ENCODE results near the gene NOL9. TPM values are rescaled to one million over a fixed set of nuclear protein-coding genes. Genes with fewer than 3 reads are reported as not detected.
"Not testable (repeated sequence)": the region's sequence is repeated elsewhere in the genome, so short reads cannot be mapped to it uniquely, and the experiment has no call there.

NOL9 gene
- total RNA-seq, 4 donors from 2014 or later: 17.9 to 30.9 (median 26.0) TPM

DNA sequence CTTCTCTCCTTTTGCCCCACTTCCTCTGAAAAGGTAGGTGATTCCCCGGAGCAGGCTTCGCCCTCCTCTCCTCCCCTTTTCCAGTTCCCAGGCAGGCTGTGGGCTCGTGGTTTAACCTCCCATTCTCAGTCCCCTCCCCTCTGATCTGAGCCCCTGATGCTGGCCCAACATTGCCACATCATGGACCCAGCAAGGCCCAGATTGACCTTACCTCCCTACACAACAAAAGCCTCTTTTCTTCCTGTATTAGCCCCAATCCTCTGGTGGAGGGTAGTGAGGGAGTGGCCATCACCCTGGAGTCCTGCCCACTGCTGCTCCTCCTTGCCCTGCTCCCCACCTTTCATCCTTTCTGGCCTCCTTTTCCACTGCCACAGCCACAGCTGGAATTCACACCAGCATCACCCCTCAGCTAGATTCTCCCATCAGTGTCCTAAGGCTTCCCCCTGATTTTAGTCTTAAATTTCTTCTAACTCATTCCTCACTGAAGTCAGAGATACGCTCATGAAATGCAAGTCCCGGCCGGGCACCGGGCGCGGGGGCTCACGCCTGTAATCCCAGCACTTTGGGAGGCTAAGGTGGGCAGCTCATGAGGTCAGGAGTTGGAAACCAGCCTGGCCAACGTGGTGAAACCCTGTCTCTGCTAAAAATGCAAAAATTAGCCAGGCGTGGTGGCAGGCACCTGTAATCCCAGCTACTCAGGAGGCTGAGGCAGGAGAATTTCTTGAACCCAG lies 18.5 kb upstream of the NOL9 start:
- H3K27me3 ChIP-seq: no peaks in the 10 kb centered on the region
- 63 to 66% methylated on average over 12 of the region's 12 CpGs for WGBS, 2 donors
- TF ChIP-seq EP300 (IDR thresholded peaks at IDR 0.05): no peak
- TF ChIP-seq POLR2A (IDR thresholded peaks at IDR 0.05): no peak
- H3K4me1 ChIP-seq: peaks cover 0 to 2% (median 1%) of the 10 kb centered on the region in 4 donors
- no peak for DNase-seq (ENCODE audit: low spot score in 2 of 2)
- H3K9me3 ChIP-seq: peaks cover 0 to 11% (median 0%) of the 10 kb centered on the region in 4 donors
- H3K4me3 ChIP-seq: no peak overlapping the region
- no peaks in the 10 kb centered on the region for H3K36me3 ChIP-seq
- H3K27ac ChIP-seq: no peak overlapping the region

DNA sequence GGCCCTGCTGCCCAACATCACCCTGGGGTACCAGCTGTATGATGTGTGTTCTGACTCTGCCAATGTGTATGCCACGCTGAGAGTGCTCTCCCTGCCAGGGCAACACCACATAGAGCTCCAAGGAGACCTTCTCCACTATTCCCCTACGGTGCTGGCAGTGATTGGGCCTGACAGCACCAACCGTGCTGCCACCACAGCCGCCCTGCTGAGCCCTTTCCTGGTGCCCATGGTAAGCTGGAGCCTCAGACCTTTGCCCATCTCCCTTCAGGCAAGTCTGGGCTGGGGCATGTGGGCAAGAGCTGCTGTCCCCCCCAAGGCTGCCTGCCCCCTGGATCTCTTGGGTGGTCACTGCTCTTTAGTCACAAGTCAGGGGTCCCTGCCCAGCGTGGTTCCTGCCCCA lies 16.7 kb upstream of the NOL9 start:
- no peaks in the 10 kb centered on the region for H3K36me3 ChIP-seq
- no peaks in the 10 kb centered on the region for H3K27me3 ChIP-seq
- TF ChIP-seq, protein P1, sequence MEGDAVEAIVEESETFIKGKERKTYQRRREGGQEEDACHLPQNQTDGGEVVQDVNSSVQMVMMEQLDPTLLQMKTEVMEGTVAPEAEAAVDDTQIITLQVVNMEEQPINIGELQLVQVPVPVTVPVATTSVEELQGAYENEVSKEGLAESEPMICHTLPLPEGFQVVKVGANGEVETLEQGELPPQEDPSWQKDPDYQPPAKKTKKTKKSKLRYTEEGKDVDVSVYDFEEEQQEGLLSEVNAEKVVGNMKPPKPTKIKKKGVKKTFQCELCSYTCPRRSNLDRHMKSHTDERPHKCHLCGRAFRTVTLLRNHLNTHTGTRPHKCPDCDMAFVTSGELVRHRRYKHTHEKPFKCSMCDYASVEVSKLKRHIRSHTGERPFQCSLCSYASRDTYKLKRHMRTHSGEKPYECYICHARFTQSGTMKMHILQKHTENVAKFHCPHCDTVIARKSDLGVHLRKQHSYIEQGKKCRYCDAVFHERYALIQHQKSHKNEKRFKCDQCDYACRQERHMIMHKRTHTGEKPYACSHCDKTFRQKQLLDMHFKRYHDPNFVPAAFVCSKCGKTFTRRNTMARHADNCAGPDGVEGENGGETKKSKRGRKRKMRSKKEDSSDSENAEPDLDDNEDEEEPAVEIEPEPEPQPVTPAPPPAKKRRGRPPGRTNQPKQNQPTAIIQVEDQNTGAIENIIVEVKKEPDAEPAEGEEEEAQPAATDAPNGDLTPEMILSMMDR (IDR thresholded peaks at IDR 0.05): no peak
- TF ChIP-seq EP300 (IDR thresholded peaks at IDR 0.05) (no peak), POLR2A (IDR thresholded peaks at IDR 0.05) (no peak)
- 75 to 80% methylated on average over 4 to 5 of the region's 5 CpGs for WGBS, 2 donors
- H3K27ac ChIP-seq: no peak overlapping the region
- no peak overlapping the region for H3K4me3 ChIP-seq
- peaks cover 0 to 11% (median 0%) of the 10 kb centered on the region in 4 donors for H3K9me3 ChIP-seq
- no peaks in the 10 kb centered on the region for H3K4me1 ChIP-seq
- DNase-seq (ENCODE audit: low spot score in 2 of 2): no peak

- WGBS, 2 donors: 51 to 59% methylated on average over 3 of the region's 3 CpGs
- Histone ChIP-seq H3K27me3 (no peaks in the 10 kb centered on the region), H3K9me3 (peaks cover 0 to 11% (median 0%) of the 10 kb centered on the region in 4 donors), H3K27ac (no peak overlapping the region), H3K4me1 (no peaks in the 10 kb centered on the region), H3K4me3 (no peak overlapping the region), H3K36me3 (no peaks in the 10 kb centered on the region)
- TF ChIP-seq, protein P1 (IDR thresholded peaks at IDR 0.05): no peak
- no peak for TF ChIP-seq POLR2A (IDR thresholded peaks at IDR 0.05)
- TF ChIP-seq EP300 (IDR thresholded peaks at IDR 0.05): no peak
- DNase-seq (ENCODE audit: low spot score in 2 of 2): no peak
Observed at GRCh38 chr1:6570100-6570499, 15.8 kb upstream of the NOL9 start.

DNA sequence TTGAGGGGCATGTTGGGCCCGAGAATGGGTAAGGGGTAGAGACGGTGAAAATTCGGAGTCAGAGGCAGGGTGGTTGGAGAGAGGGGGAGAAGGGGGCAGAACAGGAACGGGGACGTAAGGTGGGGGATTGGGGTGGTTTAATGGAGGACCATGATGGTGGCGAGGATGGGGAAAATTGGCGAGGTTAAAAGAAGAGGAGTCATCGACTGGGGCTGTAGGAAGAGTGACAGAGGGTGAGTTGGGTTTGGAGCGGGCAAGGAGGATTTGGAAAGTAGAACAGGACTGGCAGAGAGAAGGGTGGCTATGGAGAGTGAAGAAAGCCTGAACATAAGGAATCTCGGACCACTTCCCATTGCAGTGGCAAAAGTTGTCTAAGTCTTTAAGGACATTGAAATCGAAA lies 14.7 kb upstream of the NOL9 start:
- H3K27ac ChIP-seq: no peak overlapping the region
- H3K4me1 ChIP-seq: no peaks in the 10 kb centered on the region
- no peak for DNase-seq (ENCODE audit: low spot score in 2 of 2)
- TF ChIP-seq EP300 (IDR thresholded peaks at IDR 0.05) (no peak), POLR2A (IDR thresholded peaks at IDR 0.05) (no peak)
- TF ChIP-seq, protein P1 (IDR thresholded peaks at IDR 0.05): no peak
- no peak overlapping the region for H3K4me3 ChIP-seq
- H3K27me3 ChIP-seq: no peaks in the 10 kb centered on the region
- H3K9me3 ChIP-seq: peaks cover 0 to 11% (median 0%) of the 10 kb centered on the region in 4 donors
- H3K36me3 ChIP-seq: no peaks in the 10 kb centered on the region
- WGBS, 2 donors: 93% methylated on average over 11 of the region's 11 CpGs

- Histone ChIP-seq H3K4me3 (no peak overlapping the region), H3K27me3 (peaks cover 0 to 3% of the 10 kb centered on the region in 2 donors), H3K27ac (no peak overlapping the region), H3K4me1 (peaks cover 0 to 3% (median 0%) of the 10 kb centered on the region in 4 donors), H3K9me3 (no peaks in the 10 kb centered on the region), H3K36me3 (no peaks in the 10 kb centered on the region)
- DNase-seq (ENCODE audit: low spot score in 2 of 2): no peak
- TF ChIP-seq, protein P1 (IDR thresholded peaks at IDR 0.05): no peak
- TF ChIP-seq EP300 (IDR thresholded peaks at IDR 0.05) (no peak), POLR2A (IDR thresholded peaks at IDR 0.05) (no peak)
- WGBS, 2 donors: 68 to 72% methylated on average over 9 of the region's 9 CpGs
Observed at GRCh38 chr1:6560267-6560666, 6.0 kb upstream of the NOL9 start.

GRCh38 chr1:6559161-6559560 lies 4.8 kb upstream of the NOL9 start:
- H3K27me3 ChIP-seq; H3K9me3 ChIP-seq; H3K4me3 ChIP-seq; DNase-seq (ENCODE audit: low spot score in 2 of 2); H3K27ac ChIP-seq; H3K36me3 ChIP-seq: not testable (repeated sequence)
- 92% methylated on average over 11 of the region's 11 CpGs for WGBS, 2 donors
- peaks cover 0 to 10% (median 3%) of the 10 kb centered on the region in 4 donors for H3K4me1 ChIP-seq

Measured in tibial nerve (tissue), 4 donors.